PC-9 (cell line): ENCODE measurements around the gene INTS3. TPM values are rescaled to one million over a fixed set of nuclear protein-coding genes. Genes with fewer than 3 reads are reported as not detected.

ENCODE experiments used
- BruUV-seq: library from RNA; stranded (reverse); fragments of 400-500 nt; replicated peaks from 2 replicates; lab custom pipeline; 2021; lab: Mats Ljungman, UMichigan
- CTCF ChIA-PET: fragments of 300-600 bp; sonication (Branson Sonifier 250); formaldehyde crosslinking; loops from one replicate; lab custom pipeline; 2022; ENCODE audit warnings: antibody characterized with exemption; lab: Charles Lee
- POLR2A ChIA-PET: fragments of 300-600 bp; sonication (Branson Sonifier 250); formaldehyde crosslinking; loops from one replicate; lab custom pipeline; 2022; ENCODE audit warnings: antibody characterized with exemption; ENCODE audit not compliant: unreplicated experiment; lab: Charles Lee
- DNase-seq, 2 experiments: peaks; one replicate each; pipeline versions ENCODE4 v3.0.0 to v3.0.0-alpha.2; 2015 to 2022; ENCODE audit warnings: mixed read lengths in 1 of 2
- H2AFZ ChIP-seq: fragments of 200-600 bp; sonication (generic); 2 replicates; pipeline ENCODE4 v1.8.1; 2017; ENCODE audit warnings: antibody characterized with exemption
- H3F3A ChIP-seq: fragments of 200-600 bp; sonication (generic); 2 replicates; pipeline ENCODE4 v1.8.1; 2017; ENCODE audit warnings: antibody characterized with exemption, mild to moderate bottlenecking, low read depth; ENCODE audit not compliant: insufficient read depth
- H3K27ac ChIP-seq: fragments of 200-600 bp; sonication (generic); 2 replicates; pipeline ENCODE4 v1.6.1; 2016; ENCODE audit warnings: mixed run types
- H3K27me3 ChIP-seq: fragments of 200-600 bp; sonication (generic); 2 replicates; pipeline ENCODE4 v1.6.1; 2016; ENCODE audit warnings: low read depth, mixed run types; ENCODE audit not compliant: insufficient read depth
- H3K36me3 ChIP-seq: fragments of 200-600 bp; sonication (generic); 2 replicates; pipeline ENCODE4 v1.6.1; 2016; ENCODE audit warnings: low read depth, mixed run types
- H3K4me1 ChIP-seq: fragments of 200-600 bp; sonication (generic); replicated peaks from 2 replicates; pipeline ENCODE4 v1.6.1; 2016; ENCODE audit warnings: mixed run types; ENCODE audit not compliant: insufficient read depth
- H3K4me2 ChIP-seq: fragments of 200-600 bp; sonication (generic); 2 replicates; pipeline ENCODE4 v1.6.1; 2017; ENCODE audit warnings: mixed run types
- H3K4me3 ChIP-seq: fragments of 200-600 bp; sonication (generic); 2 replicates; pipeline ENCODE4 v1.6.1; 2016; ENCODE audit warnings: mixed run types
- H3K79me2 ChIP-seq: fragments of 200-600 bp; sonication (generic); 2 replicates; pipeline ENCODE4 v1.6.1; 2017; ENCODE audit warnings: low read depth, mixed run types
- H3K9me2 ChIP-seq: fragments of 200-600 bp; sonication (generic); 2 replicates; pipeline ENCODE4 v1.8.1; 2017; ENCODE audit warnings: mild to moderate bottlenecking; ENCODE audit not compliant: insufficient read depth
- H3K9me3 ChIP-seq: fragments of 200-600 bp; sonication (generic); 2 replicates; pipeline ENCODE4 v1.8.1; 2016; ENCODE audit warnings: low read depth; ENCODE audit not compliant: insufficient read depth
- H4K20me1 ChIP-seq: fragments of 200-600 bp; sonication (generic); 2 replicates; pipeline ENCODE4 v1.8.1; 2017; ENCODE audit not compliant: insufficient read depth
- EZH2 ChIP-seq: fragments of 200-600 bp; sonication (generic); IDR thresholded peaks from 2 replicates; pipeline ENCODE4 v1.8.0; 2017; ENCODE audit warnings: antibody characterized with exemption, low read depth
- intact Hi-C: fragments of 100-400 bp; cut with micrococcal nuclease; formaldehyde crosslinking; loops from one replicate; pipeline ENCODE4 v1.10.0; 2022; ENCODE audit not compliant: unreplicated experiment
- total RNA-seq: library from RNA; stranded (reverse); gene quantifications from 2 replicates; pipeline ENCODE4 v1.2.3, GENCODE V29; 2021
- TF ChIP-seq, protein P1 (sequence below): fragments of 200-600 bp; sonication (generic); conservative IDR thresholded peaks from 2 replicates; pipeline ENCODE4 v1.6.1; 2017; ENCODE audit warnings: mixed run types, antibody characterized with exemption, mild to moderate bottlenecking, moderate library complexity

Gene INTS3
- total RNA-seq, 1 experiment from 2014 or later: 91.7 TPM

DNA sequence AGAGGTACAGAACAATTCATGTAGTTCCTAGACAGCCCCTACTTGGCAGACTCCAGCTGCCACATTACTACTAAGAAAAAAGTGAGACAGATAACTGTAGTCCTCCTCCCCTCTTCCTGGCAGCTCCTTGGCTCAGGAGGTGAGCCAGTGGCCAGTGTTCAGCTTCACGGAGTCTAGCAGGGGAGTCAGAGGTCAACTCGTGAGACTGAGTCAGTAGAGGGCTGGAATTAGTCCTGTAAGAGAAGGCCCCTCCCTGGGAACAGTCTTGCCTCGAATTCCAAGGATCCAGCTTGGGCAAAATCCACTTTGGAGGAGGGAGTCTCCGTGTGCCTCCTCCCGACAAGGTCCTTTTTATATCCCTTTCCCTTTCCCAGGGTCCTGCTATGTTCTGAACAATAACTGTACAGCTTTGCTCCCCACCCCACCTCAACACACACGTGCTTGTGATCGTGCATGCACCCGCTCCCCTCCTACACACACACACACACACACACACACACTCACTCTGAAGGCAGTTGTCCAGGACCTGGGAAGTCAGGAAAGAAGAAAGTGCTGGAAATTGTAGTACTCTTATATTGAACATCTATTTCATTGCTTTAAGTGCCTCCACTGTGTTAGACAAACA lies 24.8 kb downstream of the INTS3 start:
- Histone ChIP-seq H3K4me2 (no peak overlapping the region), H3K27ac (no peak overlapping the region), H2AFZ (no peak overlapping the region), H3K27me3 (no peaks in the 10 kb centered on the region), H3K9me3 (no peaks in the 10 kb centered on the region), H3K79me2 (no peaks in the 10 kb centered on the region), H3K4me1 (no peaks in the 10 kb centered on the region), H3K9me2 (no peaks in the 10 kb centered on the region), H3K4me3 (no peak overlapping the region), H4K20me1 (no peaks in the 10 kb centered on the region), H3K36me3 (peaks cover 48% of the 10 kb centered on the region), H3F3A (peaks cover 13% of the 10 kb centered on the region)
- ChIA-PET CTCF (no interaction called here), POLR2A (no interaction called here)
- TF ChIP-seq, protein P1, sequence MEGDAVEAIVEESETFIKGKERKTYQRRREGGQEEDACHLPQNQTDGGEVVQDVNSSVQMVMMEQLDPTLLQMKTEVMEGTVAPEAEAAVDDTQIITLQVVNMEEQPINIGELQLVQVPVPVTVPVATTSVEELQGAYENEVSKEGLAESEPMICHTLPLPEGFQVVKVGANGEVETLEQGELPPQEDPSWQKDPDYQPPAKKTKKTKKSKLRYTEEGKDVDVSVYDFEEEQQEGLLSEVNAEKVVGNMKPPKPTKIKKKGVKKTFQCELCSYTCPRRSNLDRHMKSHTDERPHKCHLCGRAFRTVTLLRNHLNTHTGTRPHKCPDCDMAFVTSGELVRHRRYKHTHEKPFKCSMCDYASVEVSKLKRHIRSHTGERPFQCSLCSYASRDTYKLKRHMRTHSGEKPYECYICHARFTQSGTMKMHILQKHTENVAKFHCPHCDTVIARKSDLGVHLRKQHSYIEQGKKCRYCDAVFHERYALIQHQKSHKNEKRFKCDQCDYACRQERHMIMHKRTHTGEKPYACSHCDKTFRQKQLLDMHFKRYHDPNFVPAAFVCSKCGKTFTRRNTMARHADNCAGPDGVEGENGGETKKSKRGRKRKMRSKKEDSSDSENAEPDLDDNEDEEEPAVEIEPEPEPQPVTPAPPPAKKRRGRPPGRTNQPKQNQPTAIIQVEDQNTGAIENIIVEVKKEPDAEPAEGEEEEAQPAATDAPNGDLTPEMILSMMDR: no peak
- DNase-seq: no peak
- BruUV-seq: no TSS peak
- intact Hi-C loops: no loop called here

GRCh38 chr1:153754266-153754665 lies 26.4 kb downstream of the INTS3 start:
- TF ChIP-seq EZH2: no peak
- TF ChIP-seq, protein P1: no peak
- BruUV-seq: no TSS peak

DNA sequence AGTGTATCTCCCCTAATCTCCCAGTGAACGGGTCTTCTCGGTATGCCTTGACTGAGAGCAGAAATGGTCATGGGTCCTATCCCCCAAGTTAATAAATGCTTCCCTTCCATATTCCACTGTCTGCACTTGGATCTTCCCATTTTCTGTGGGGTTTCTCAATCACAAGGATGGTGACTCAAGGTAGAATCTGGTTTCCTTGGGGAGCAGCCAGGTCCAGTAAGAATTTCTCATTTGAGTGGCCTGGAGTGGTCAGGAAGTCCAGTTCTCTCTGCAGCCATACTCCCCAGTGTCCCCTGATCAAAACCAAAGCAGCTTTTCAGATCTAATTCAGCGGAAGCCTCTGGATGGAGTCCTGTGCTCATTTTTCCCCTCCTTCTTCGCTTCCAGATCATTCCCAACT lies 32.6 kb downstream of the INTS3 start:
- Histone ChIP-seq H4K20me1 (no peaks in the 10 kb centered on the region), H3K4me2 (no peak overlapping the region), H3K9me2 (no peaks in the 10 kb centered on the region), H3K9me3 (no peaks in the 10 kb centered on the region), H3K27me3 (no peaks in the 10 kb centered on the region), H3K4me3 (no peak overlapping the region), H3K27ac (no peak overlapping the region), H2AFZ (no peak overlapping the region), H3K4me1 (no peaks in the 10 kb centered on the region), H3F3A (no peaks in the 10 kb centered on the region), H3K79me2 (no peaks in the 10 kb centered on the region), H3K36me3 (peaks cover 6% of the 10 kb centered on the region)
- ChIA-PET CTCF (no interaction called here), POLR2A (no interaction called here)
- intact Hi-C loops: no loop called here
- no peak for DNase-seq
- no TSS peak for BruUV-seq
- TF ChIP-seq, protein P1: no peak
- no peak for TF ChIP-seq EZH2

More at GRCh38 chr1:153754266-153754665, 26.4 kb downstream of the INTS3 start:
- Histone ChIP-seq H3F3A (no peaks in the 10 kb centered on the region), H3K4me3 (no peak overlapping the region), H3K4me2 (no peak overlapping the region), H3K9me2 (no peaks in the 10 kb centered on the region), H4K20me1 (no peaks in the 10 kb centered on the region), H3K4me1 (no peaks in the 10 kb centered on the region), H3K9me3 (no peaks in the 10 kb centered on the region), H3K36me3 (peaks cover 45% of the 10 kb centered on the region), H3K79me2 (no peaks in the 10 kb centered on the region), H2AFZ (no peak overlapping the region), H3K27me3 (no peaks in the 10 kb centered on the region), H3K27ac (no peak overlapping the region)
- no peak for DNase-seq
- intact Hi-C loops: no loop called here
- ChIA-PET CTCF (no interaction called here), POLR2A (interaction anchor here (0.8 kb wide), 1 partner anchor 66 kb away, joined by 19 read pairs; no protein-coding TSS in a partner anchor)
